GM23248 (cell line): ENCODE data around the gene OR11G2.

Experiments used
- EZH2 ChIP-seq: fragments of 200-600 bp; sonication (generic); IDR thresholded peaks from 2 replicates; pipeline ENCODE4 v1.6.1; 2018; ENCODE audit warnings: antibody characterized with exemption, mild to moderate bottlenecking; ENCODE audit not compliant: insufficient read depth, poor library complexity, severe bottlenecking
- EZH2phosphoT487 ChIP-seq: fragments of 200-600 bp; sonication (generic); IDR thresholded peaks from 2 replicates; pipeline ENCODE4 v1.6.1; 2018; ENCODE audit warnings: antibody characterized with exemption, moderate library complexity, mild to moderate bottlenecking, low read depth; ENCODE audit not compliant: insufficient read depth

DNA sequence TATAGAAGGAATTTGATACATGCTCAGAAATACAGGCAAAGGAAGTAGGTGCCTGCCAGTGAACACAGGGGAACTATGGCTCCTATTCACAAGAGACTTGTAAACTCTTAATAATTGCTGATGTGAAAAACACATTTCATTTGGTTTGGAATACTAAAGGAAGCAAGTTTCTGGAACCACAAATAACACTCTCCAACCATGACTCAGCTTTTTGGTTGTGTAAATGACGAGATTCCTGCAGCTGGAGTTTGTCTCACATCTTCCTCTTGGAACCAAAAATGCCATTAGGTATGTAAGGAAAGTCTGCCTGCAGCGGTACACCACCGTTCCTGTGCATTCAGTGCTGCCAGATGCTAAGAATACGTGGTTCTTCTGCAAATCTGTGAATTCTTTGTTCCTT is 28.3 kb downstream of the OR11G2 start:
- TF ChIP-seq EZH2 (no peak), EZH2phosphoT487 (no peak)
